Keratinocyte (primary cell): ENCODE results near the gene CFAP61. TPM values are rescaled to one million over a fixed set of nuclear protein-coding genes. Genes with fewer than 3 reads are reported as not detected.

ENCODE experiments used
- DNase-seq: peaks from one replicate; pipeline ENCODE4 v3.0.0-alpha.2; 2011; ENCODE audit warnings: low read depth, missing footprints, low spot score
- FAIRE-seq: peaks from 2 replicates; lab custom pipeline; 2011; peaks lifted over from hg19 to GRCh38; lab: Jason Lieb, UNC
- H2AFZ ChIP-seq: 2 replicates; pipeline ENCODE4 v1.6.0; 2012; ENCODE audit warnings: low read length, control low read depth, inconsistent platforms; ENCODE audit not compliant: control insufficient read depth
- H3K27ac ChIP-seq: 2 replicates; pipeline ENCODE4 v1.5.1; 2011; ENCODE audit warnings: low read length; ENCODE audit not compliant: control insufficient read depth, insufficient read depth
- H3K27me3 ChIP-seq: 3 replicates; pipeline ENCODE4 v1.6.0; 2011; ENCODE audit warnings: low read length; ENCODE audit not compliant: control insufficient read depth, insufficient read depth; ENCODE audit errors: extremely low read depth
- H3K36me3 ChIP-seq, 2 experiments: 2 replicates in 1 of 2; 3 replicates in 1 of 2; pipeline ENCODE4 v1.5.1; 2011; ENCODE audit warnings: low read length in 2 of 2, mild to moderate bottlenecking in 1 of 2; ENCODE audit not compliant: control insufficient read depth in 2 of 2, insufficient read depth in 2 of 2; ENCODE audit errors: extremely low read depth in 1 of 2
- H3K4me1 ChIP-seq: 3 replicates; pipeline ENCODE4 v1.5.1; 2011; ENCODE audit warnings: low read length; ENCODE audit not compliant: control insufficient read depth, insufficient read depth; ENCODE audit errors: extremely low read depth
- H3K4me2 ChIP-seq: 3 replicates; pipeline ENCODE4 v1.6.0; 2011; ENCODE audit warnings: low read depth, low read length; ENCODE audit not compliant: control insufficient read depth, insufficient read depth; ENCODE audit errors: extremely low read depth
- H3K4me3 ChIP-seq, 3 experiments: fragments of 200-600 bp in 1 of 3; sonication (generic) in 1 of 3; 2 replicates in 2 of 3; 3 replicates in 1 of 3; pipeline ENCODE4 v1.5.1; 2011 to 2016; ENCODE audit warnings: low read length in 3 of 3, mild to moderate bottlenecking in 3 of 3, control low read depth in 2 of 3, inconsistent platforms in 1 of 3, low read depth in 1 of 3, mixed read lengths in 1 of 3, mixed run types in 1 of 3, moderate library complexity in 1 of 3; ENCODE audit not compliant: control insufficient read depth in 2 of 3, insufficient read depth in 2 of 3; ENCODE audit errors: extremely low read depth in 1 of 3
- H3K79me2 ChIP-seq: 2 replicates; pipeline ENCODE4 v1.6.0; 2012; ENCODE audit warnings: low read length; ENCODE audit not compliant: control insufficient read depth, insufficient read depth
- H3K9ac ChIP-seq: 3 replicates; pipeline ENCODE4 v1.6.0; 2011; ENCODE audit warnings: low read length; ENCODE audit not compliant: control insufficient read depth, insufficient read depth; ENCODE audit errors: extremely low read depth
- H3K9me1 ChIP-seq: 3 replicates; pipeline ENCODE4 v1.6.0; 2011; ENCODE audit warnings: low read length; ENCODE audit not compliant: control insufficient read depth, insufficient read depth; ENCODE audit errors: extremely low read depth
- H3K9me3 ChIP-seq: 2 replicates; pipeline ENCODE4 v1.5.1; 2012; ENCODE audit warnings: low read depth, low read length; ENCODE audit not compliant: control insufficient read depth
- H4K20me1 ChIP-seq: 3 replicates; pipeline ENCODE4 v1.6.0; 2011; ENCODE audit warnings: low read length; ENCODE audit not compliant: control insufficient read depth, insufficient read depth; ENCODE audit errors: extremely low read depth
- EZH2 ChIP-seq: IDR thresholded peaks from one replicate; pipeline ENCODE4 v1.6.1; 2012; ENCODE audit warnings: inconsistent platforms, mild to moderate bottlenecking, low read length, moderate library complexity
- dilution Hi-C: fragments of 300-500 bp; cut with MboI; formaldehyde crosslinking; loops from one replicate; pipeline ENCODE4 v1.7.0; 2020; ENCODE audit warnings: low sequenced_read_pairs; ENCODE audit not compliant: extremely low pct_ligation_motif_present
- polyA plus RNA-seq, 5 experiments: library from polyadenylated mRNA; depleted of rRNA in 3 of 5; stranded (reverse) in 3 of 5; stranded (forward) in 1 of 5; unstranded in 1 of 5; fragments of >200 nt; gene quantifications; 1 replicate in 1 of 5; 2 replicates in 3 of 5; 3 replicates in 1 of 5; pipeline versions ENCODE4 v1.2.1 to v1.2.3, GENCODE V29; 2011 to 2012; ENCODE audit warnings: missing spikeins in 2 of 5, low read depth in 1 of 5, low replicate concordance in 1 of 5
- TF ChIP-seq, protein P1 (sequence below), 3 experiments: IDR thresholded peaks in 1 of 3; conservative IDR thresholded peaks in 1 of 3; optimal IDR thresholded peaks in 1 of 3; 2 replicates in 2 of 3; 3 replicates in 1 of 3; pipeline versions ENCODE3 to v1.5.1; 2011; ENCODE audit warnings: low read length in 3 of 3, mild to moderate bottlenecking in 3 of 3, moderate library complexity in 2 of 3, control low read depth in 1 of 3, inconsistent platforms in 1 of 3; ENCODE audit not compliant: insufficient read depth in 2 of 3; ENCODE audit errors: extremely low read depth in 1 of 3

The CFAP61 gene
- polyA plus RNA-seq, 1 donor (not counting 4 experiments of a cell fraction or from before 2014, with no cell fraction given), result 0.25 TPM

- no peaks in the 10 kb centered on the region for H3K9me1 ChIP-seq
- no peaks in the 10 kb centered on the region for H3K4me1 ChIP-seq
- H3K9me3 ChIP-seq, result no peaks in the 10 kb centered on the region
- no peak overlapping the region for H2AFZ ChIP-seq
- H3K27me3 ChIP-seq, result no peaks in the 10 kb centered on the region
- no peak overlapping the region for H3K9ac ChIP-seq
- TF ChIP-seq, protein P1, sequence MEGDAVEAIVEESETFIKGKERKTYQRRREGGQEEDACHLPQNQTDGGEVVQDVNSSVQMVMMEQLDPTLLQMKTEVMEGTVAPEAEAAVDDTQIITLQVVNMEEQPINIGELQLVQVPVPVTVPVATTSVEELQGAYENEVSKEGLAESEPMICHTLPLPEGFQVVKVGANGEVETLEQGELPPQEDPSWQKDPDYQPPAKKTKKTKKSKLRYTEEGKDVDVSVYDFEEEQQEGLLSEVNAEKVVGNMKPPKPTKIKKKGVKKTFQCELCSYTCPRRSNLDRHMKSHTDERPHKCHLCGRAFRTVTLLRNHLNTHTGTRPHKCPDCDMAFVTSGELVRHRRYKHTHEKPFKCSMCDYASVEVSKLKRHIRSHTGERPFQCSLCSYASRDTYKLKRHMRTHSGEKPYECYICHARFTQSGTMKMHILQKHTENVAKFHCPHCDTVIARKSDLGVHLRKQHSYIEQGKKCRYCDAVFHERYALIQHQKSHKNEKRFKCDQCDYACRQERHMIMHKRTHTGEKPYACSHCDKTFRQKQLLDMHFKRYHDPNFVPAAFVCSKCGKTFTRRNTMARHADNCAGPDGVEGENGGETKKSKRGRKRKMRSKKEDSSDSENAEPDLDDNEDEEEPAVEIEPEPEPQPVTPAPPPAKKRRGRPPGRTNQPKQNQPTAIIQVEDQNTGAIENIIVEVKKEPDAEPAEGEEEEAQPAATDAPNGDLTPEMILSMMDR (optimal IDR thresholded peaks at IDR 0.05 in 1 of 3, IDR thresholded peaks at IDR 0.05 in 1 of 3, conservative IDR thresholded peaks at IDR 0.05 in 1 of 3; ENCODE audit: extremely low read depth in 1 of 3, insufficient read depth in 2 of 3, low read length in 3 of 3), result no peak
- TF ChIP-seq EZH2, result no peak
- DNase-seq, result no peak
- H3K4me3 ChIP-seq, result no peak overlapping the region
- H4K20me1 ChIP-seq, result no peaks in the 10 kb centered on the region
- no peak overlapping the region for H3K27ac ChIP-seq
- no peak overlapping the region for H3K4me2 ChIP-seq
- H3K36me3 ChIP-seq, result no peaks in the 10 kb centered on the region
- dilution Hi-C loops, result no loop called here
- H3K79me2 ChIP-seq, result no peaks in the 10 kb centered on the region
- no peak for FAIRE-seq
Measured at GRCh38 chr20:20211274-20211987, 159.1 kb downstream of the CFAP61 start.

- TF ChIP-seq, protein P1 (optimal IDR thresholded peaks at IDR 0.05 in 1 of 3, IDR thresholded peaks at IDR 0.05 in 1 of 3, conservative IDR thresholded peaks at IDR 0.05 in 1 of 3; ENCODE audit: extremely low read depth in 1 of 3, insufficient read depth in 2 of 3, low read length in 3 of 3), result no peak
- no peak for TF ChIP-seq EZH2
- H3K4me1 ChIP-seq, result no peaks in the 10 kb centered on the region
- no peak overlapping the region for H3K9ac ChIP-seq
- no peak for FAIRE-seq
- H3K27me3 ChIP-seq, result no peaks in the 10 kb centered on the region
- H3K4me2 ChIP-seq, result no peak overlapping the region
- no peak overlapping the region for H2AFZ ChIP-seq
- dilution Hi-C loops, result no loop called here
- H3K36me3 ChIP-seq, result no peaks in the 10 kb centered on the region
- no peak overlapping the region for H3K27ac ChIP-seq
- H3K4me3 ChIP-seq, result no peak overlapping the region
- no peaks in the 10 kb centered on the region for H3K9me1 ChIP-seq
- H3K79me2 ChIP-seq, result no peaks in the 10 kb centered on the region
- DNase-seq, result no peak
- no peaks in the 10 kb centered on the region for H4K20me1 ChIP-seq
- H3K9me3 ChIP-seq, result no peaks in the 10 kb centered on the region
Measured at GRCh38 chr20:20211988-20212518, 159.7 kb downstream of the CFAP61 start.
